B cell (primary cell): ENCODE data around the gene TLE7. TPM values are rescaled to one million over a fixed set of nuclear protein-coding genes. Genes with fewer than 3 reads are reported as not detected.

Experiments used
- ATAC-seq: fragments of 200-7000 bp; cut with Tn5 transposase; one replicate; pipeline ENCODE4 v1.10.0; 2021; ENCODE audit warnings: low read depth, mild to moderate bottlenecking, moderate number of reproducible peaks, moderate library complexity
- CTCF ChIA-PET: fragments of 350-600 bp; sonication (Branson Sonifier 250); formaldehyde crosslinking; loops from one replicate; lab custom pipeline; 2021; ENCODE audit warnings: antibody characterized with exemption, inconsistent platforms; lab: Charles Lee
- POLR2A ChIA-PET: fragments of 350-600 bp; sonication (Branson Sonifier 250); formaldehyde crosslinking; loops from one replicate; lab custom pipeline; 2021; ENCODE audit warnings: antibody characterized with exemption; lab: Charles Lee
- DNase-seq: peaks from one replicate; pipeline ENCODE4 v3.0.0; 2013
- H2AFZ ChIP-seq: 2 replicates; pipeline ENCODE4 v1.6.1; 2012; ENCODE audit warnings: mild to moderate bottlenecking, low read depth, low read length; ENCODE audit not compliant: insufficient read depth, poor library complexity, severe bottlenecking
- H3K27ac ChIP-seq, 2 donors: 1 replicate in 1 of 2; 2 replicates in 1 of 2; pipeline ENCODE4 v1.5.1; 2012 to 2013; ENCODE audit warnings: low read length in 2 of 2, mild to moderate bottlenecking in 2 of 2, moderate library complexity in 1 of 2
- H3K27me3 ChIP-seq, 4 experiments: fragments of 200-600 bp in 1 of 4; sonication (generic) in 1 of 4; replicated peaks in 1 of 4; 1 replicate in 2 of 4; 2 replicates in 2 of 4; pipeline versions ENCODE4 v1.6.1 to v1.7.0; 2013 to 2016; ENCODE audit warnings: low read length in 3 of 4, mild to moderate bottlenecking in 2 of 4, mixed read lengths in 1 of 4, moderate library complexity in 1 of 4; ENCODE audit not compliant: insufficient read depth in 4 of 4, control insufficient read depth in 3 of 4; ENCODE audit errors: control extremely low read depth in 1 of 4
- H3K36me3 ChIP-seq, 2 experiments: replicated peaks in 1 of 2; 1 replicate in 1 of 2; 2 replicates in 1 of 2; pipeline versions ENCODE4 v1.6.1 to v1.7.1; 2013; ENCODE audit warnings: low read length in 1 of 2; ENCODE audit not compliant: insufficient read depth in 2 of 2, control insufficient read depth in 1 of 2; ENCODE audit errors: control extremely low read depth in 1 of 2, extremely low read depth in 1 of 2
- H3K4me1 ChIP-seq, 2 donors: fragments of 200-600 bp in 1 of 2; sonication (generic) in 1 of 2; 1 replicate in 1 of 2; 2 replicates in 1 of 2; pipeline versions ENCODE4 v1.5.1 to v1.6.1; 2013 to 2017; ENCODE audit warnings: low read length in 2 of 2; ENCODE audit not compliant: control insufficient read depth in 2 of 2, insufficient read depth in 2 of 2
- H3K4me2 ChIP-seq: replicated peaks from 2 replicates; pipeline ENCODE3; 2012; ENCODE audit warnings: mild to moderate bottlenecking, low read depth, low read length; ENCODE audit not compliant: poor library complexity, severe bottlenecking
- H3K4me3 ChIP-seq, 5 experiments: fragments of 200-600 bp in 1 of 5; sonication (generic) in 1 of 5; 1 replicate in 3 of 5; 2 replicates in 2 of 5; pipeline versions ENCODE4 v1.5.1 to v1.7.0; 2011 to 2016; ENCODE audit warnings: low read length in 4 of 5, mild to moderate bottlenecking in 4 of 5, low read depth in 2 of 5, control low read depth in 1 of 5, moderate library complexity in 1 of 5; ENCODE audit not compliant: insufficient read depth in 1 of 5; ENCODE audit errors: control extremely low read depth in 1 of 5, extremely low read depth in 1 of 5
- H3K79me2 ChIP-seq: fragments of 200-600 bp; sonication (generic); one replicate; pipeline ENCODE4 v1.6.0; 2016; ENCODE audit warnings: low read length; ENCODE audit not compliant: control insufficient read depth, insufficient read depth
- H3K9ac ChIP-seq: fragments of 200-600 bp; sonication (generic); 2 replicates; pipeline ENCODE4 v1.6.1; 2017; ENCODE audit warnings: mild to moderate bottlenecking, low read length, moderate library complexity
- H3K9me3 ChIP-seq, 3 donors: one replicate each; pipeline versions ENCODE4 v1.6.1 to v1.7.1; 2013; ENCODE audit warnings: low read length in 2 of 3; ENCODE audit not compliant: control insufficient read depth in 2 of 3, insufficient read depth in 1 of 3; ENCODE audit errors: control extremely low read depth in 1 of 3
- H4K20me1 ChIP-seq: 2 replicates; pipeline ENCODE4 v1.6.0; 2012; ENCODE audit warnings: mild to moderate bottlenecking, low read length; ENCODE audit not compliant: insufficient read depth, control insufficient read depth, poor library complexity, severe bottlenecking
- H3K27ac Mint-ChIP-seq: one replicate; pipeline ENCODE4 v1.8.0; 2021; ENCODE audit warnings: mixed read lengths
- H3K27me3 Mint-ChIP-seq: one replicate; pipeline ENCODE4 v1.8.0; 2021; ENCODE audit warnings: mixed read lengths
- H3K4me1 Mint-ChIP-seq: one replicate; pipeline ENCODE4 v1.8.0; 2021; ENCODE audit warnings: mixed read lengths
- H3K4me3 Mint-ChIP-seq: one replicate; pipeline ENCODE4 v1.8.0; 2021; ENCODE audit warnings: mixed read lengths
- H3K9me3 Mint-ChIP-seq: one replicate; pipeline ENCODE4 v1.8.0; 2022; ENCODE audit warnings: mixed read lengths; ENCODE audit not compliant: insufficient read depth
- CTCF ChIP-seq: fragments of 200-600 bp; IDR thresholded peaks from one replicate; pipeline ENCODE4 v1.8.0; 2022; ENCODE audit warnings: antibody characterized with exemption, mild to moderate bottlenecking
- EZH2 ChIP-seq: IDR thresholded peaks from 2 replicates; pipeline ENCODE4 v1.6.1; 2012; ENCODE audit warnings: borderline replicate concordance, low read depth, mild to moderate bottlenecking, moderate library complexity, low read length; ENCODE audit not compliant: insufficient read depth, poor library complexity, severe bottlenecking
- WGBS: methylation state at CpG from one replicate; pipeline ENCODE4 v1.1.5; 2013; ENCODE audit warnings: missing lambda C conversion rate; ENCODE audit not compliant: insufficient coverage; 5-methylcytosine and 5-hydroxymethylcytosine counted together
- intact Hi-C: fragments of 100-400 bp; cut with micrococcal nuclease; formaldehyde crosslinking; loops from one replicate; pipeline ENCODE4 v1.10.0; 2022
- polyA plus RNA-seq: library from polyadenylated mRNA; depleted of rRNA; stranded (reverse); fragments of >200 nt; gene quantifications from 2 replicates; pipeline ENCODE4 v1.2.3, GENCODE V29; 2012
- total RNA-seq, 2 donors: library from RNA; stranded (reverse); fragments of 120-200 nt in 1 of 2; gene quantifications; 1 replicate in 1 of 2; 2 replicates in 1 of 2; pipeline versions ENCODE4 v1.2.3 to v1.2.4, GENCODE V29; 2013 to 2022

The TLE7 gene
- total and polyA plus RNA-seq, 2 donors (not counting 1 experiment from before 2014, with no cell fraction given): not detected

- no peaks in the 10 kb centered on the region for H3K9me3 Mint-ChIP-seq
- H3K27me3 Mint-ChIP-seq: peaks cover 45% of the 10 kb centered on the region
- Histone ChIP-seq H3K9me3 (no peaks in the 10 kb centered on the region), H3K9ac (no peak overlapping the region), H4K20me1 (no peaks in the 10 kb centered on the region), H3K4me3 (no peak overlapping the region), H3K27me3 (peaks cover 0 to 12% (median 2%) of the 10 kb centered on the region in 4 experiments), H3K4me2 (peak overlapping the region; percentile 50), H3K79me2 (no peaks in the 10 kb centered on the region), H3K27ac (no peak overlapping the region), H2AFZ (peak overlapping the region; percentile 39), H3K36me3 (no peaks in the 10 kb centered on the region), H3K4me1 (peaks cover 6 to 12% of the 10 kb centered on the region in 2 donors)
- intact Hi-C loops: loop anchor here (1.0 kb wide), 2 partner anchors 50 to 87 kb away; partner anchors contain the start of gene ZNF23
- TF ChIP-seq CTCF (peak; percentile 89), EZH2 (no peak)
- ATAC-seq (peak; percentile 73), DNase-seq (peak; percentile 80)
- peaks cover 7% of the 10 kb centered on the region for H3K4me1 Mint-ChIP-seq
- H3K27ac Mint-ChIP-seq: no peak overlapping the region
- CTCF ChIA-PET: interaction anchor here (0.7 to 10.0 kb wide), 40 partner anchors 10 to 647 kb away, joined by 3 to 258 read pairs (median 4); partner anchors contain the start of genes CHST4 and ZNF23
- POLR2A ChIA-PET: interaction anchor here (0.9 to 1.0 kb wide), 2 partner anchors 196 to 199 kb away, joined by 3 read pairs; no protein-coding TSS in a partner anchor
- no peak overlapping the region for H3K4me3 Mint-ChIP-seq
- 4% methylated on average over 23 of the region's 24 CpGs for WGBS
These were observed 29.3 kb downstream of the TLE7 start for GRCh38 chr16:71412270-71413160.
